ENCODE results near the gene MDM1. TPM values are rescaled to one million over a fixed set of nuclear protein-coding genes. Genes with fewer than 3 reads are reported as not detected.

The MDM1 gene
- total and polyA plus RNA-seq, 4 donors = 23.1 to 36.3 (median 34.5) TPM

GRCh38 chr12:68303850-68304249 lies 28.3 kb downstream of the MDM1 start:
- Histone ChIP-seq H3K4me1 (ENCODE audit: control insufficient read depth, insufficient read depth, low read length) (no peaks in the 10 kb centered on the region), H3K27ac (ENCODE audit: low read depth, low read length) (no peak overlapping the region), H3K9me3 (ENCODE audit: control insufficient read depth, insufficient read depth, low read length) (no peaks in the 10 kb centered on the region), H3K4me3 (ENCODE audit: low read depth, low read length) (no peak overlapping the region), H3K27me3 (ENCODE audit: control insufficient read depth, insufficient read depth, low read length) (no peaks in the 10 kb centered on the region), H3K36me3 (ENCODE audit: control insufficient read depth, insufficient read depth, low read length) (peaks cover 14% of the 10 kb centered on the region)
- no peak for DNase-seq (ENCODE audit: low read depth in 4 of 6, low spot score in 6 of 6)
- WGBS (ENCODE audit: insufficient coverage) = 92% methylated on average over 2 of the region's 6 CpGs

DNA sequence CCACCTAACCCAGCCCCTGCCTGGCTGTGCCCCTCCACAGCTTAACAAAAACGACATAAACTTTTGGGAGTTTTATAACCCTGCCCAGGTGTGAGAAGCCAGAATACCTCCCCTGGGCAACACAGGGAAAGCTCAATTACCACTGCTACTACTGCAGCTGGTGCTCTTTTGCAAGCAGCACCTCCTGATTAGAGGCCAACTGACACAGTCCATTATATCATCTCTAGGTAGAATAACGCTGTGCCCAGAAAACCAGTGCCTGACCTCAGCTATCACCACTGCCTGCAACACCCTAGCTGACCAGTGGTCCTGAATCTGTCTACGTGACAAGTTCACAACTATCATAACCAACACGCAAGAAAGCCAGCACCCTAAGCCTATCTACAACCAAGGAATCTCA lies 34.2 kb downstream of the MDM1 start:
- Histone ChIP-seq H3K27me3 (ENCODE audit: control insufficient read depth, insufficient read depth, low read length) (no peaks in the 10 kb centered on the region), H3K9me3 (ENCODE audit: control insufficient read depth, insufficient read depth, low read length) (no peaks in the 10 kb centered on the region), H3K4me1 (ENCODE audit: control insufficient read depth, insufficient read depth, low read length) (no peaks in the 10 kb centered on the region), H3K4me3 (ENCODE audit: low read depth, low read length) (no peak overlapping the region), H3K27ac (ENCODE audit: low read depth, low read length) (no peak overlapping the region), H3K36me3 (ENCODE audit: control insufficient read depth, insufficient read depth, low read length) (peaks cover 4% of the 10 kb centered on the region)
- DNase-seq (ENCODE audit: low read depth in 4 of 6, low spot score in 6 of 6) = no peak
- 87% methylated on average over 4 of the region's 4 CpGs for WGBS (ENCODE audit: insufficient coverage)

DNA sequence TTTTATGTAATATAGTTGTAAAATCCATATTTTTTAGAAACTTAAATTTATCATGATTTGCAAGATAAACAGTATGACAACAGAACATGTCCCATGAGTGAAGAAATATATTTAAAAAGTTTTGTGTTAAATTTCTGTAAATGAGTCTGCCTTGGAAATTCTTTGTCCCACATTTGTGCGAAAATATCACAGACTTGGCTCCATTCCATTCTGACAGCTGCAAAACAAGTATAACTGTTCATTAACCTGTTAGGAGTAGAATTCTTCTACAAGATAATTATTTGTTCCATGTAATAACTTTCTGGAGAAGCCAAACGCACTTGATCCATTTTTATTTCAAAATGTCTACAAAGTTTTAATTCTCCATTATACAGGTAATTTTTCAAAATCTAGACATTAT lies 37.9 kb downstream of the MDM1 start:
- Histone ChIP-seq H3K4me3 (ENCODE audit: low read depth, low read length) (no peak overlapping the region), H3K9me3 (ENCODE audit: control insufficient read depth, insufficient read depth, low read length) (no peaks in the 10 kb centered on the region), H3K4me1 (ENCODE audit: control insufficient read depth, insufficient read depth, low read length) (no peaks in the 10 kb centered on the region), H3K27ac (ENCODE audit: low read depth, low read length) (no peak overlapping the region), H3K36me3 (ENCODE audit: control insufficient read depth, insufficient read depth, low read length) (no peaks in the 10 kb centered on the region), H3K27me3 (ENCODE audit: control insufficient read depth, insufficient read depth, low read length) (no peaks in the 10 kb centered on the region)
- no CpG with 5 or more reads among the region's 2 CpGs for WGBS (ENCODE audit: insufficient coverage)
- peak in 1 of 6 donors; percentile 15 for DNase-seq (ENCODE audit: low read depth in 4 of 6, low spot score in 6 of 6)

DNA sequence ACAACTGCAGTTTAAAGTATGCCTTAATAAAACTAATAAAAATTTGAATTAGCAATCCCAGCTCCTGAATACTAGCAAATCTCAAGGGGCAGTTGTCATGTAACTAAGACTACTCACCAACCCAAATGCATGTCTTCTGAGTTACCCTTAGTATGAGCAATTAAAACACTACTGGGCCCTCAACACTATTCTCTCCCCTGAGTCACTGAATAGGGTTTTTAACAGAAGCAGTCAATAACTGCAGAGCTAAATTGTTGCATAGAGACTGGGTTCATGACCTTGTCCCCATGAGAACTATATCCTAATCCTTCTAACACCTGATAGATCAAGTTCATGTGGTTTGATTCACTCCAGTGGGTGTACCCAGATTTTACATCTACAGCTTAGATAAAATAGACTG lies 38.8 kb downstream of the MDM1 start:
- DNase-seq (ENCODE audit: low read depth in 4 of 6, low spot score in 6 of 6) = no peak
- Histone ChIP-seq H3K4me1 (ENCODE audit: control insufficient read depth, insufficient read depth, low read length) (no peaks in the 10 kb centered on the region), H3K36me3 (ENCODE audit: control insufficient read depth, insufficient read depth, low read length) (no peaks in the 10 kb centered on the region), H3K4me3 (ENCODE audit: low read depth, low read length) (no peak overlapping the region), H3K9me3 (ENCODE audit: control insufficient read depth, insufficient read depth, low read length) (no peaks in the 10 kb centered on the region), H3K27ac (ENCODE audit: low read depth, low read length) (no peak overlapping the region), H3K27me3 (ENCODE audit: control insufficient read depth, insufficient read depth, low read length) (no peaks in the 10 kb centered on the region)

GRCh38 chr12:68292151-68292943 lies 39.8 kb downstream of the MDM1 start:
- H3K4me1 ChIP-seq (ENCODE audit: control insufficient read depth, insufficient read depth, low read length) = no peaks in the 10 kb centered on the region
- no peak overlapping the region for H3K4me3 ChIP-seq (ENCODE audit: low read depth, low read length)
- H3K27ac ChIP-seq (ENCODE audit: low read depth, low read length) = no peak overlapping the region
- no peak for DNase-seq (ENCODE audit: low read depth in 4 of 6, low spot score in 6 of 6)
- 100% methylated on average over 1 of the region's 9 CpGs for WGBS (ENCODE audit: insufficient coverage)
- H3K27me3 ChIP-seq (ENCODE audit: control insufficient read depth, insufficient read depth, low read length) = no peaks in the 10 kb centered on the region
- H3K36me3 ChIP-seq (ENCODE audit: control insufficient read depth, insufficient read depth, low read length) = no peaks in the 10 kb centered on the region
- no peaks in the 10 kb centered on the region for H3K9me3 ChIP-seq (ENCODE audit: control insufficient read depth, insufficient read depth, low read length)

DNA sequence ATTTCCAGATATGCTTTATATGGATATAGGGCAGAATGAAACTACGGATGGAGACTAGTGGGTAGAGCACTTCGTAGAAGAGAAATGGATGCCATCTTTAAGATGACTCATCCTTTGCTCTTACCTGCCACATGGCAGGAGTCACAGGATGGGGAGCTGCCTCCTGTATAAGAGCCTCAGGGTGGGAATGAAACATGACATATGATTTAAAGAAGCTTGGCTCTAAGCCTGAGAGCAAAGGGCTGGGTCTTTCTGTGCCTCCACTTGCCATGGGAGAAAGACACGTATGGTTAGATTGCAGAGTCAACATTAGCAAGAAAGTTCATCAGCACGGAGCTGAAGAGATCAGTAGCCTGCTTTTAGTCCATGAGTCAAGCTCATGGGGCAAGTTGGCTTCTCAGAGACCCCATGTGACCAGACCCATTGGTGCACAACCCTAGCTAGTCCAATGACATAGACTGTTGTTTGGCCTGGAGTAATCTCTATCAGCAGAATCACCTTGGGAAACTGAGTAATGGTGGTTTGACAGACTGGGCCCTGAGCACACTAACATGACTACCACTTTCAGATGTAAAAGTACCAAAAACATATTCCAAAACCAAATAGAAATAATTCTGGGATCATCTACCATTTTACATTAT lies 40.6 kb downstream of the MDM1 start:
- H3K4me1 ChIP-seq (ENCODE audit: control insufficient read depth, insufficient read depth, low read length) = no peaks in the 10 kb centered on the region
- H3K36me3 ChIP-seq (ENCODE audit: control insufficient read depth, insufficient read depth, low read length) = no peaks in the 10 kb centered on the region
- no peaks in the 10 kb centered on the region for H3K27me3 ChIP-seq (ENCODE audit: control insufficient read depth, insufficient read depth, low read length)
- H3K9me3 ChIP-seq (ENCODE audit: control insufficient read depth, insufficient read depth, low read length) = no peaks in the 10 kb centered on the region
- no peak overlapping the region for H3K27ac ChIP-seq (ENCODE audit: low read depth, low read length)
- WGBS (ENCODE audit: insufficient coverage) = 94% methylated on average over 2 of the region's 4 CpGs
- no peak for DNase-seq (ENCODE audit: low read depth in 4 of 6, low spot score in 6 of 6)
- H3K4me3 ChIP-seq (ENCODE audit: low read depth, low read length) = no peak overlapping the region

GRCh38 chr12:68290126-68290525 lies 42.0 kb downstream of the MDM1 start:
- DNase-seq (ENCODE audit: low read depth in 4 of 6, low spot score in 6 of 6) = no peak
- no peaks in the 10 kb centered on the region for H3K9me3 ChIP-seq (ENCODE audit: control insufficient read depth, insufficient read depth, low read length)
- H3K27ac ChIP-seq (ENCODE audit: low read depth, low read length) = no peak overlapping the region
- no peaks in the 10 kb centered on the region for H3K27me3 ChIP-seq (ENCODE audit: control insufficient read depth, insufficient read depth, low read length)
- WGBS (ENCODE audit: insufficient coverage) = 100% methylated on average over 4 of the region's 6 CpGs
- no peaks in the 10 kb centered on the region for H3K4me1 ChIP-seq (ENCODE audit: control insufficient read depth, insufficient read depth, low read length)
- H3K36me3 ChIP-seq (ENCODE audit: control insufficient read depth, insufficient read depth, low read length) = no peaks in the 10 kb centered on the region
- H3K4me3 ChIP-seq (ENCODE audit: low read depth, low read length) = no peak overlapping the region

DNA sequence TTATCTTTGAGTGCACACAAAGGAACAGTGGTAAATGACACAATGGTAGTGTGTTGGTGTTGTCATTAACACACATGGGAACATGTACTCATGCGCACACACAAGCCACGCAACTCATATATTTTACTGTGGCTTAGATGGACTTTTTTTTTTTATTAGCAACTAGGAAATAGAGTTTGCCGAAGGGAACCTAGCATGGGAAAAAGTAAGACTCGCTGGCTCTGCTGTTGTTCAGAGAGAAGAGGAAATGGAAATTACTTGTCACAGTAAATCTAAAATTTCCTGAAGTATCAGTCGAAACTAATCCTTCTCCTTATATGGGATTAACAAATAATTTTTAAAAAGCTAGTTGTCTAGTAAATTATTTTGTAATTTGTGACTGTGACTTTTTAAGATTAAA lies 45.1 kb downstream of the MDM1 start:
- H3K27me3 ChIP-seq (ENCODE audit: control insufficient read depth, insufficient read depth, low read length) = no peaks in the 10 kb centered on the region
- H3K4me1 ChIP-seq (ENCODE audit: control insufficient read depth, insufficient read depth, low read length) = no peaks in the 10 kb centered on the region
- no peak for DNase-seq (ENCODE audit: low read depth in 4 of 6, low spot score in 6 of 6)
- no CpG with 5 or more reads among the region's 5 CpGs for WGBS (ENCODE audit: insufficient coverage)
- no peaks in the 10 kb centered on the region for H3K9me3 ChIP-seq (ENCODE audit: control insufficient read depth, insufficient read depth, low read length)
- no peak overlapping the region for H3K4me3 ChIP-seq (ENCODE audit: low read depth, low read length)
- H3K36me3 ChIP-seq (ENCODE audit: control insufficient read depth, insufficient read depth, low read length) = no peaks in the 10 kb centered on the region
- no peak overlapping the region for H3K27ac ChIP-seq (ENCODE audit: low read depth, low read length)

- WGBS (ENCODE audit: insufficient coverage) = 40% methylated on average over 1 of the region's 4 CpGs
- no peak for DNase-seq (ENCODE audit: low read depth in 4 of 6, low spot score in 6 of 6)
- Histone ChIP-seq H3K27me3 (ENCODE audit: control insufficient read depth, insufficient read depth, low read length) (no peaks in the 10 kb centered on the region), H3K4me1 (ENCODE audit: control insufficient read depth, insufficient read depth, low read length) (no peaks in the 10 kb centered on the region), H3K36me3 (ENCODE audit: control insufficient read depth, insufficient read depth, low read length) (no peaks in the 10 kb centered on the region), H3K9me3 (ENCODE audit: control insufficient read depth, insufficient read depth, low read length) (no peaks in the 10 kb centered on the region), H3K27ac (ENCODE audit: low read depth, low read length) (no peak overlapping the region), H3K4me3 (ENCODE audit: low read depth, low read length) (no peak overlapping the region)
These were observed 45.8 kb downstream of the MDM1 start for GRCh38 chr12:68286396-68286795.

- peak in 1 of 6 donors; percentile 7 for DNase-seq (ENCODE audit: low read depth in 4 of 6, low spot score in 6 of 6)
- no peak overlapping the region for H3K4me3 ChIP-seq (ENCODE audit: low read depth, low read length)
- WGBS (ENCODE audit: insufficient coverage) = 100% methylated on average over 2 of the region's 3 CpGs
- no peaks in the 10 kb centered on the region for H3K36me3 ChIP-seq (ENCODE audit: control insufficient read depth, insufficient read depth, low read length)
- H3K27me3 ChIP-seq (ENCODE audit: control insufficient read depth, insufficient read depth, low read length) = no peaks in the 10 kb centered on the region
- H3K27ac ChIP-seq (ENCODE audit: low read depth, low read length) = no peak overlapping the region
- H3K4me1 ChIP-seq (ENCODE audit: control insufficient read depth, insufficient read depth, low read length) = no peaks in the 10 kb centered on the region
- H3K9me3 ChIP-seq (ENCODE audit: control insufficient read depth, insufficient read depth, low read length) = no peaks in the 10 kb centered on the region
These were observed 46.6 kb downstream of the MDM1 start for GRCh38 chr12:68285541-68285940.
